IMR-90 (cell line): Measurements from ENCODE around the gene TNFSF9.

Experiments
- BHLHE40 ChIP-seq: fragments of 150-350 bp; IDR thresholded peaks from 2 replicates; pipeline ENCODE4 v1.6.1; 2016; ENCODE audit warnings: mild to moderate bottlenecking, low read depth, low read length
- CEBPB ChIP-seq: IDR thresholded peaks from 2 replicates; pipeline ENCODE4 v1.6.1; 2012; ENCODE audit warnings: low read depth, low read length, improper control_type of control experiment
- CHD1 ChIP-seq: IDR thresholded peaks from 2 replicates; pipeline ENCODE4 v1.6.1; 2012; ENCODE audit warnings: low read depth, low read length, improper control_type of control experiment
- CTCF ChIP-seq: conservative IDR thresholded peaks from 2 replicates; pipeline ENCODE4 v1.5.1; 2012; ENCODE audit warnings: mild to moderate bottlenecking, low read depth, low read length, improper control_type of control experiment
- MAFK ChIP-seq: IDR thresholded peaks from 2 replicates; pipeline ENCODE4 v1.6.1; 2012; ENCODE audit warnings: low read depth, low read length, improper control_type of control experiment
- MAZ ChIP-seq: IDR thresholded peaks from 2 replicates; pipeline ENCODE4 v1.6.1; 2012; ENCODE audit warnings: low read depth, mild to moderate bottlenecking, low read length, improper control_type of control experiment, moderate library complexity, borderline replicate concordance
- POLR2A ChIP-seq: IDR thresholded peaks from 2 replicates; pipeline ENCODE4 v1.6.1; 2012; ENCODE audit warnings: mild to moderate bottlenecking, low read depth, low read length
- RAD21 ChIP-seq: IDR thresholded peaks from 2 replicates; pipeline ENCODE4 v1.6.1; 2012; ENCODE audit warnings: low read length, improper control_type of control experiment
- RCOR1 ChIP-seq: IDR thresholded peaks from 2 replicates; pipeline ENCODE4 v1.6.1; 2012; ENCODE audit warnings: mild to moderate bottlenecking, low read length, improper control_type of control experiment; ENCODE audit not compliant: insufficient replicate concordance
- RFX5 ChIP-seq: IDR thresholded peaks from 2 replicates; pipeline ENCODE4 v1.8.0; 2012; ENCODE audit warnings: low read depth, mild to moderate bottlenecking, low read length, moderate library complexity
- SMC3 ChIP-seq: fragments of 150-350 bp; IDR thresholded peaks from 2 replicates; pipeline ENCODE4 v1.6.1; 2016; ENCODE audit warnings: low read depth, mild to moderate bottlenecking, antibody characterized with exemption, low read length, moderate library complexity
- USF2 ChIP-seq: fragments of 150-350 bp; IDR thresholded peaks from 2 replicates; pipeline ENCODE4 v1.6.1; 2017; ENCODE audit warnings: mild to moderate bottlenecking, antibody characterized with exemption, low read length, low read depth

- no peak for TF ChIP-seq POLR2A
- no peak for TF ChIP-seq CTCF
- no peak for TF ChIP-seq RAD21
- TF ChIP-seq RFX5 = no peak
- TF ChIP-seq MAZ = no peak
- TF ChIP-seq CHD1 = no peak
- TF ChIP-seq USF2 = no peak
- no peak for TF ChIP-seq CEBPB
- no peak for TF ChIP-seq RCOR1
- no peak for TF ChIP-seq MAFK
- TF ChIP-seq SMC3 = no peak
- no peak for TF ChIP-seq BHLHE40
Observed at GRCh38 chr19:6576869-6577475, 46.1 kb downstream of the TNFSF9 start.
